HG03064 (cell line): ENCODE results near the gene BAIAP2.

Source experiments
- ATAC-seq: cut with Tn5 transposase; IDR thresholded peaks from one replicate; pipeline ENCODE4 v1.9.1; 2021; ENCODE audit warnings: low read depth; ENCODE audit not compliant: unreplicated experiment

The BAIAP2 gene

GRCh38 chr17:81120695-81121621 is 86.0 kb downstream of the BAIAP2 start:
- no peak for ATAC-seq

- ATAC-seq = no peak
Measured at GRCh38 chr17:81121841-81122733, 87.1 kb downstream of the BAIAP2 start.

GRCh38 chr17:81123052-81124048 is 88.4 kb downstream of the BAIAP2 start:
- no peak for ATAC-seq

- no peak for ATAC-seq
Measured at GRCh38 chr17:81124377-81124776, 89.4 kb downstream of the BAIAP2 start.

GRCh38 chr17:81125573-81126081 is 90.7 kb downstream of the BAIAP2 start:
- ATAC-seq = no peak

GRCh38 chr17:81126281-81127132 is 91.6 kb downstream of the BAIAP2 start:
- ATAC-seq = no peak

- no peak for ATAC-seq
Measured at GRCh38 chr17:81127133-81127455, 92.1 kb downstream of the BAIAP2 start.

GRCh38 chr17:81127526-81128177 is 92.7 kb downstream of the BAIAP2 start:
- no peak for ATAC-seq

GRCh38 chr17:81128338-81128737 is 93.4 kb downstream of the BAIAP2 start:
- no peak for ATAC-seq

GRCh38 chr17:81128774-81129173 is 93.8 kb downstream of the BAIAP2 start:
- ATAC-seq = no peak

- ATAC-seq = no peak
Measured at GRCh38 chr17:81129289-81129688, 94.3 kb downstream of the BAIAP2 start.

- no peak for ATAC-seq
Measured at GRCh38 chr17:81129711-81130367, 94.9 kb downstream of the BAIAP2 start.

- no peak for ATAC-seq
Measured at GRCh38 chr17:81130385-81131361, 95.7 kb downstream of the BAIAP2 start.

GRCh38 chr17:81131486-81132196 is 96.7 kb downstream of the BAIAP2 start:
- no peak for ATAC-seq

GRCh38 chr17:81132197-81132540 is 97.2 kb downstream of the BAIAP2 start:
- ATAC-seq = no peak
